HL-60/S4 (cell line): Measurements from ENCODE around the gene VWA5B2.

Experiments
- in situ Hi-C: fragments of 300-500 bp; cut with MboI; formaldehyde crosslinking; loops from 2 replicates; pipeline ENCODE4 v1.14.3; 2022; ENCODE audit warnings: low sequenced_read_pairs

The VWA5B2 gene

GRCh38 chr3:184229394-184230080 lies at the start of gene VWA5B2:
Gene VWA5B2, plus strand, starts transcription at chr3:184229585. Its CDS starts 944 bp downstream, at chr3:184230529.
- in situ Hi-C loops: no loop called here

- in situ Hi-C loops: no loop called here
Observed at GRCh38 chr3:184180165-184180564, 49.2 kb upstream of the VWA5B2 start.

GRCh38 chr3:184181596-184181995 lies 47.8 kb upstream of the VWA5B2 start:
- in situ Hi-C loops: no loop called here

GRCh38 chr3:184183679-184184078 lies 45.7 kb upstream of the VWA5B2 start:
- in situ Hi-C loops: no loop called here

GRCh38 chr3:184184546-184185230 lies 44.7 kb upstream of the VWA5B2 start:
- in situ Hi-C loops: no loop called here

GRCh38 chr3:184185461-184186183 lies 43.8 kb upstream of the VWA5B2 start:
- in situ Hi-C loops: no loop called here

- in situ Hi-C loops: no loop called here
Observed at GRCh38 chr3:184186184-184186901, 43.0 kb upstream of the VWA5B2 start, which contains the start of gene ABCF3. Gene ABCF3, plus strand, starts transcription at chr3:184186199. Its CDS starts 9 bp downstream, at chr3:184186208.

GRCh38 chr3:184186902-184187207 lies 42.5 kb upstream of the VWA5B2 start:
- in situ Hi-C loops: no loop called here

- in situ Hi-C loops: no loop called here
Observed at GRCh38 chr3:184188080-184188479, 41.3 kb upstream of the VWA5B2 start.

- in situ Hi-C loops: no loop called here
Observed at GRCh38 chr3:184189421-184189820, 40.0 kb upstream of the VWA5B2 start.

- in situ Hi-C loops: no loop called here
Observed at GRCh38 chr3:184192889-184193288, 36.5 kb upstream of the VWA5B2 start.

GRCh38 chr3:184193991-184194539 lies 35.3 kb upstream of the VWA5B2 start:
- in situ Hi-C loops: no loop called here

GRCh38 chr3:184196536-184196935 lies 32.8 kb upstream of the VWA5B2 start:
- in situ Hi-C loops: no loop called here

GRCh38 chr3:184198509-184198908 lies 30.9 kb upstream of the VWA5B2 start:
- in situ Hi-C loops: no loop called here

GRCh38 chr3:184200825-184201224 lies 28.6 kb upstream of the VWA5B2 start:
- in situ Hi-C loops: no loop called here

- in situ Hi-C loops: no loop called here
Observed at GRCh38 chr3:184203526-184203925, 25.9 kb upstream of the VWA5B2 start.

- in situ Hi-C loops: no loop called here
Observed at GRCh38 chr3:184209146-184209923, 20.1 kb upstream of the VWA5B2 start.

GRCh38 chr3:184211297-184211696 lies 18.1 kb upstream of the VWA5B2 start:
- in situ Hi-C loops: no loop called here

- in situ Hi-C loops: no loop called here
Observed at GRCh38 chr3:184211718-184212117, 17.7 kb upstream of the VWA5B2 start.

- in situ Hi-C loops: no loop called here
Observed at GRCh38 chr3:184218814-184219213, 10.6 kb upstream of the VWA5B2 start.
